Ishikawa (cell line): ENCODE results near the gene HHIP.

Experiments
- CEBPB ChIP-seq: IDR thresholded peaks from 2 replicates; pipeline ENCODE4 v1.6.1; 2012
- NFIC ChIP-seq: IDR thresholded peaks from 2 replicates; pipeline ENCODE4 v1.6.1; 2012
- RAD21 ChIP-seq: IDR thresholded peaks from 2 replicates; pipeline ENCODE4 v1.6.1; 2012; ENCODE audit warnings: low read depth
- TF ChIP-seq, protein P1 (sequence below): IDR thresholded peaks from 2 replicates; pipeline ENCODE4 v1.6.1; 2012

GRCh38 chr4:144648042-144648441 is 2.1 kb downstream of the HHIP start:
- TF ChIP-seq, protein P1, sequence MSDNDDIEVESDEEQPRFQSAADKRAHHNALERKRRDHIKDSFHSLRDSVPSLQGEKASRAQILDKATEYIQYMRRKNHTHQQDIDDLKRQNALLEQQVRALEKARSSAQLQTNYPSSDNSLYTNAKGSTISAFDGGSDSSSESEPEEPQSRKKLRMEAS: no peak
- no peak for TF ChIP-seq CEBPB
- no peak for TF ChIP-seq RAD21
- no peak for TF ChIP-seq NFIC
